ENCODE results near the gene UBE2Q1. TPM values are rescaled to one million over a fixed set of nuclear protein-coding genes. Genes with fewer than 3 reads are reported as not detected.

The UBE2Q1 gene
- total and polyA plus RNA-seq, 2 donors from 2014 or later: 72.3 to 77.6 TPM

DNA sequence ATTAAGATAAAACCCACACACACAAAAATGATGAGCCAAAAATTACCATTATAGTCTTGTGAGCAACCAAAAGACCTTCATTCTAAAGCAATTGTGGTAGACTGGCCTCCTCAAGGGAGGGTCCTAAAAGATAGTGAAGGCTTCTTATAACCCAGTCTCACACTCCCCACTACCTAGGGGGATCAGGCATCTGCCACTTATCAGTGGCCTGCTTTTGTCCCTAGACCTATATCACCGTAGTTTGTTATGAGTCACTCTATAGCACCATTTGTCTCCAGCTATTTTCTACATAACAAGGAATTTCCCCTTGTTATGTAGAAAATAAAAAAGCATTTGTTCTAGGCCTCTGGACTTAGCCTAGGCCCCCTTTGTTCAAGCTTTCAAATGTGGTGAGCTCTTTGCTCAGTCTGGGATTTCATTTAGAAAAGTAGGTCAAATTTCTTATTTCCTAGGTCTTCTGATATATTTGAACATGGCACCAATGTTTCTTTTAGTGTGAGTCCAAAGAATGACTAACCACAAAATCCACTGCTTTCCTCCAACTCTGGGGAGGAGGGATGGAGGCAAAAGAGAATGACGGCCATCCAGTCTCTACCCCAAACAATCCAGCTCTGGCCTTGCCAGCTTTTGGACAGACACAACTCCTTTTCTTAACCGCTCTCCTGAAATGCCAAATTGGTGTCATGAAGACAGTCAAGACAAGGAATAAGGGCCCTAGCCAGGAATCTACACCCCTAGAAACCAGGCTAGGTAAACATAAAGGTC lies 40.6 kb upstream of the UBE2Q1 start:
- no peak for DNase-seq
- H3K4me3 ChIP-seq (ENCODE audit: low read length in 3 of 3): no peak overlapping the region
- no peaks in the 10 kb centered on the region for H3K27me3 ChIP-seq (ENCODE audit: control insufficient read depth, insufficient read depth, low read length)
- H3K27ac ChIP-seq (ENCODE audit: low read depth in 2 of 2, low read length in 2 of 2): no peak overlapping the region
- no peak for FAIRE-seq
- intact Hi-C loops (cut with DNase I): no loop called here
- H3K4me1 ChIP-seq (ENCODE audit: control insufficient read depth in 2 of 3, insufficient read depth in 2 of 3, low read depth in 1 of 3, low read length in 3 of 3): peaks cover 0 to 4% (median 4%) of the 10 kb centered on the region in 3 donors
- H3K36me3 ChIP-seq (ENCODE audit: control insufficient read depth in 2 of 3, insufficient read depth in 3 of 3, low read length in 3 of 3): peaks cover 22 to 55% (median 53%) of the 10 kb centered on the region in 3 donors
- H3K9ac ChIP-seq (ENCODE audit: low read length in 3 of 3): no peak overlapping the region
- H3K9me3 ChIP-seq (ENCODE audit: control insufficient read depth in 2 of 3, insufficient read depth in 1 of 3, low read length in 3 of 3): no peaks in the 10 kb centered on the region
- TF ChIP-seq, protein P1, sequence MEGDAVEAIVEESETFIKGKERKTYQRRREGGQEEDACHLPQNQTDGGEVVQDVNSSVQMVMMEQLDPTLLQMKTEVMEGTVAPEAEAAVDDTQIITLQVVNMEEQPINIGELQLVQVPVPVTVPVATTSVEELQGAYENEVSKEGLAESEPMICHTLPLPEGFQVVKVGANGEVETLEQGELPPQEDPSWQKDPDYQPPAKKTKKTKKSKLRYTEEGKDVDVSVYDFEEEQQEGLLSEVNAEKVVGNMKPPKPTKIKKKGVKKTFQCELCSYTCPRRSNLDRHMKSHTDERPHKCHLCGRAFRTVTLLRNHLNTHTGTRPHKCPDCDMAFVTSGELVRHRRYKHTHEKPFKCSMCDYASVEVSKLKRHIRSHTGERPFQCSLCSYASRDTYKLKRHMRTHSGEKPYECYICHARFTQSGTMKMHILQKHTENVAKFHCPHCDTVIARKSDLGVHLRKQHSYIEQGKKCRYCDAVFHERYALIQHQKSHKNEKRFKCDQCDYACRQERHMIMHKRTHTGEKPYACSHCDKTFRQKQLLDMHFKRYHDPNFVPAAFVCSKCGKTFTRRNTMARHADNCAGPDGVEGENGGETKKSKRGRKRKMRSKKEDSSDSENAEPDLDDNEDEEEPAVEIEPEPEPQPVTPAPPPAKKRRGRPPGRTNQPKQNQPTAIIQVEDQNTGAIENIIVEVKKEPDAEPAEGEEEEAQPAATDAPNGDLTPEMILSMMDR (IDR thresholded peaks at IDR 0.05; ENCODE audit: borderline replicate concordance, extremely low read depth, insufficient read depth): no peak

- no peak overlapping the region for H3K4me3 ChIP-seq (ENCODE audit: low read length in 3 of 3)
- no peak overlapping the region for H3K27ac ChIP-seq (ENCODE audit: low read depth in 2 of 2, low read length in 2 of 2)
- no peak for DNase-seq
- TF ChIP-seq, protein P1 (IDR thresholded peaks at IDR 0.05; ENCODE audit: borderline replicate concordance, extremely low read depth, insufficient read depth): no peak
- H3K4me1 ChIP-seq (ENCODE audit: control insufficient read depth in 2 of 3, insufficient read depth in 2 of 3, low read depth in 1 of 3, low read length in 3 of 3): no peaks in the 10 kb centered on the region
- no peaks in the 10 kb centered on the region for H3K9me3 ChIP-seq (ENCODE audit: control insufficient read depth in 2 of 3, insufficient read depth in 1 of 3, low read length in 3 of 3)
- H3K9ac ChIP-seq (ENCODE audit: low read length in 3 of 3): no peak overlapping the region
- no peak for FAIRE-seq
- H3K36me3 ChIP-seq (ENCODE audit: control insufficient read depth in 2 of 3, insufficient read depth in 3 of 3, low read length in 3 of 3): peaks cover 20 to 68% (median 62%) of the 10 kb centered on the region in 3 donors
- no peaks in the 10 kb centered on the region for H3K27me3 ChIP-seq (ENCODE audit: control insufficient read depth, insufficient read depth, low read length)
- intact Hi-C loops (cut with DNase I): no loop called here
These were observed 37.2 kb upstream of the UBE2Q1 start for GRCh38 chr1:154595621-154596020.

DNA sequence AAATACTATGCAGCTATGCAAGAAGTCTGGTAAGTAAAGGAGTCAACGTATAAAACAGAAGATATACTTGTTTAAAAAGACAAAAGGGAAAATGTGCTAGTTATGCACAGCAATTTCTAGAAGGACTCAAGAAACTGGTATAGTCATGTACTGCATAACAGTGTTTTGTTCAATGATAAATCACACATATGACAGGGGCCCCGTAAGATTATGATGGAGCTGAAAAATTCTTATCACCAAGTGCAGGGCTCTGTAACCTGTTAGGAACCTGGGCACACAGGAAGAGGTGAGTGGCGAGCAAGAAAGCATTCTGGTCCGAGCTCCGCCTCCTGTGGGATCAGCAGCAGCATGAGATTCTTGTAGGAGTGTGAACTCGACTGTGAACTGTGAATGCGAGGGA lies 36.3 kb upstream of the UBE2Q1 start:
- intact Hi-C loops (cut with DNase I): no loop called here
- H3K4me1 ChIP-seq (ENCODE audit: control insufficient read depth in 2 of 3, insufficient read depth in 2 of 3, low read depth in 1 of 3, low read length in 3 of 3): no peaks in the 10 kb centered on the region
- peaks cover 22 to 76% (median 66%) of the 10 kb centered on the region in 3 donors for H3K36me3 ChIP-seq (ENCODE audit: control insufficient read depth in 2 of 3, insufficient read depth in 3 of 3, low read length in 3 of 3)
- DNase-seq (no peak), FAIRE-seq (no peak)
- no peaks in the 10 kb centered on the region for H3K9me3 ChIP-seq (ENCODE audit: control insufficient read depth in 2 of 3, insufficient read depth in 1 of 3, low read length in 3 of 3)
- no peaks in the 10 kb centered on the region for H3K27me3 ChIP-seq (ENCODE audit: control insufficient read depth, insufficient read depth, low read length)
- H3K27ac ChIP-seq (ENCODE audit: low read depth in 2 of 2, low read length in 2 of 2): no peak overlapping the region
- TF ChIP-seq, protein P1 (IDR thresholded peaks at IDR 0.05; ENCODE audit: borderline replicate concordance, extremely low read depth, insufficient read depth): no peak
- H3K9ac ChIP-seq (ENCODE audit: low read length in 3 of 3): no peak overlapping the region
- H3K4me3 ChIP-seq (ENCODE audit: low read length in 3 of 3): no peak overlapping the region

Data from kidney (tissue), 14 donors.